Dedifferentiated amniotic fluid mesenchymal stem cell (primary cell): Measurements from ENCODE around the gene WDR11.
A peak's percentile ranks its signal among the peaks of the same experiment; 100 is the strongest.

Experiments used
- DNase-seq: peaks from one replicate; pipeline ENCODE4 v3.0.0-alpha.2; 2016; ENCODE audit errors: extremely low spot score

WDR11 gene, protein sequence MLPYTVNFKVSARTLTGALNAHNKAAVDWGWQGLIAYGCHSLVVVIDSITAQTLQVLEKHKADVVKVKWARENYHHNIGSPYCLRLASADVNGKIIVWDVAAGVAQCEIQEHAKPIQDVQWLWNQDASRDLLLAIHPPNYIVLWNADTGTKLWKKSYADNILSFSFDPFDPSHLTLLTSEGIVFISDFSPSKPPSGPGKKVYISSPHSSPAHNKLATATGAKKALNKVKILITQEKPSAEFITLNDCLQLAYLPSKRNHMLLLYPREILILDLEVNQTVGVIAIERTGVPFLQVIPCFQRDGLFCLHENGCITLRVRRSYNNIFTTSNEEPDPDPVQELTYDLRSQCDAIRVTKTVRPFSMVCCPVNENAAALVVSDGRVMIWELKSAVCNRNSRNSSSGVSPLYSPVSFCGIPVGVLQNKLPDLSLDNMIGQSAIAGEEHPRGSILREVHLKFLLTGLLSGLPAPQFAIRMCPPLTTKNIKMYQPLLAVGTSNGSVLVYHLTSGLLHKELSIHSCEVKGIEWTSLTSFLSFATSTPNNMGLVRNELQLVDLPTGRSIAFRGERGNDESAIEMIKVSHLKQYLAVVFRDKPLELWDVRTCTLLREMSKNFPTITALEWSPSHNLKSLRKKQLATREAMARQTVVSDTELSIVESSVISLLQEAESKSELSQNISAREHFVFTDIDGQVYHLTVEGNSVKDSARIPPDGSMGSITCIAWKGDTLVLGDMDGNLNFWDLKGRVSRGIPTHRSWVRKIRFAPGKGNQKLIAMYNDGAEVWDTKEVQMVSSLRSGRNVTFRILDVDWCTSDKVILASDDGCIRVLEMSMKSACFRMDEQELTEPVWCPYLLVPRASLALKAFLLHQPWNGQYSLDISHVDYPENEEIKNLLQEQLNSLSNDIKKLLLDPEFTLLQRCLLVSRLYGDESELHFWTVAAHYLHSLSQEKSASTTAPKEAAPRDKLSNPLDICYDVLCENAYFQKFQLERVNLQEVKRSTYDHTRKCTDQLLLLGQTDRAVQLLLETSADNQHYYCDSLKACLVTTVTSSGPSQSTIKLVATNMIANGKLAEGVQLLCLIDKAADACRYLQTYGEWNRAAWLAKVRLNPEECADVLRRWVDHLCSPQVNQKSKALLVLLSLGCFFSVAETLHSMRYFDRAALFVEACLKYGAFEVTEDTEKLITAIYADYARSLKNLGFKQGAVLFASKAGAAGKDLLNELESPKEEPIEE

DNA sequence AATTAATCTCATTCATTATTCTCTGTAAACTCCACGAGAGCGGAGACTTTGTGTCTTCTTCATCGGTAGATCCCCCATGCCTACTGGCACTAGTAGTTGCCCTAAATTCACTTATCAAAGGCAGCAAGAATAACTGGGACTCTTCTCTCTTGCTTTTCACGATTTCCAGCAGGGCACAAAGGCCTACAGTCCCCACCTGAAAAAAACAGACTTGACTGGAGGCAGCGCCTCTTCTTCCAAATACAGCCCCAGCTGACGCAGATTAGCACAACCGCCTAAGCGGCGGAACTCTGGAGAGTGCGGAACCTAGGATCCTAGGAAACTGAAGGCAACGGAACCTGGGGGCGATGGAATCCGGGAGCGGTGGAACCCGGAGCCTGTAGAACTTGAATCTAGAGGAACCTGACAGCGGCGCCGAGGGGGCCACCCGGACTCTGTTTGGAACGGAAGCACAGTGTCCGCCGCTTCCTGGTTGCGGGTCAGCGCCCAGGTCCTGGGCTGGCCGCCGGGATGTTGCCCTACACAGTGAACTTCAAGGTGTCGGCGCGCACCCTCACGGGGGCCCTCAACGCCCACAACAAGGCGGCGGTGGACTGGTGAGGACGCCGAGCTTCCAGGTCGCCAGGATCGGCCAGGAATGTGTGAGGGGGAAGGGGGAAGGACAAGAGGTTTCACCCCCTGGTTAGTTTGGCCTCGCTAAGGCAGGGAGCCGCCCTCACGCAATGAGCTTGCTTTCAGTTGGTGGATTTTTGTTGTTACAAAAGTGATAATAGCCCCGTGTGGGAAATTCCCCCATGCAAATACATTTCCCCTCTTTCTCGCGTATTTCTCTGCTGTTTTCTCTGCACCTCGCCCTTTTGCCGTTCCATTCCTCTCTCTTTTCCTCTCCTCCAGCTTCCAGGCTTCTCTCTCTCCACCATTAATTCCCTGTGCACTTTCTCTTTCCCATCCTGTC, at the start of gene WDR11:
WDR11 (plus strand) TSS at position 452 of the 955 bp plus-strand sequence; CDS start at position 511, 59 bp downstream.
- peak; percentile 81 for DNase-seq

DNA sequence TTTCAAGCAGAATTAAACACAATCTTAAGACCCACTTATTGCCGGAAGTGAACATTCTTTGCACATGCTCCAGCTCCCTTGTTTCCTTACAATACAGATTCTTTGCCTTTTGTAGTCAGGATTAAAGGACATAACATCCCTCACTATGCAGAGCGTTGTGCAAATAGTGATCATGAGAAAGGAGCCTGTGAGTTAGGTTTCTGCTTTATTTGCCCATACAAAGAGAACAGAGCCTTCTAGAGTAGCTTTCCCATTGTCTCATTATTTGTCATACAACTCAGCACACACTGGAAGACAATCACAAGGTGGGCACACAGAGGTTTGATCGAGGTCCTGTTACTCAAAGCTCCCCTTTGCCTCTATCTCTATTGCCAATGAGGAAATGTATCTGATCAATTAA, 48.2 kb upstream of the WDR11 start:
- no peak for DNase-seq

DNA sequence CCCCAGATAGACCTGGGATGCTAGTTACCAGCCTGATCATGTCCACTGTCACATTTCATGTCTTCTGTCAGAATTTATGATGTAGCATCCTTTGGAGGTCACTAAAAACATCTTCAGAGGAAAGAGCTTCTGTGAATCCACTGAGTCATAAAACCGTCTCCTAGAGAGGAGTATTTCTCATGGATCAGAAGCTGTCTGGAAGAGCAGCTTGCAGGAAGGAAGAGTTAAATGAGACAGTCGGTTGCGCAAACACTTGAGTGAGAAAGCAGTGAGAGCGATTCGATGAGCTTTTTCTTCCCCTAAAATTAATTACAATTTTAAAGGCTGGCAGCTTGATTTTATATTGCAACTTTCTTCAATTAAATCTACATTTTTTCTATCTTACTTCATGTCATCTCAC, 47.2 kb upstream of the WDR11 start:
- no peak for DNase-seq

DNA sequence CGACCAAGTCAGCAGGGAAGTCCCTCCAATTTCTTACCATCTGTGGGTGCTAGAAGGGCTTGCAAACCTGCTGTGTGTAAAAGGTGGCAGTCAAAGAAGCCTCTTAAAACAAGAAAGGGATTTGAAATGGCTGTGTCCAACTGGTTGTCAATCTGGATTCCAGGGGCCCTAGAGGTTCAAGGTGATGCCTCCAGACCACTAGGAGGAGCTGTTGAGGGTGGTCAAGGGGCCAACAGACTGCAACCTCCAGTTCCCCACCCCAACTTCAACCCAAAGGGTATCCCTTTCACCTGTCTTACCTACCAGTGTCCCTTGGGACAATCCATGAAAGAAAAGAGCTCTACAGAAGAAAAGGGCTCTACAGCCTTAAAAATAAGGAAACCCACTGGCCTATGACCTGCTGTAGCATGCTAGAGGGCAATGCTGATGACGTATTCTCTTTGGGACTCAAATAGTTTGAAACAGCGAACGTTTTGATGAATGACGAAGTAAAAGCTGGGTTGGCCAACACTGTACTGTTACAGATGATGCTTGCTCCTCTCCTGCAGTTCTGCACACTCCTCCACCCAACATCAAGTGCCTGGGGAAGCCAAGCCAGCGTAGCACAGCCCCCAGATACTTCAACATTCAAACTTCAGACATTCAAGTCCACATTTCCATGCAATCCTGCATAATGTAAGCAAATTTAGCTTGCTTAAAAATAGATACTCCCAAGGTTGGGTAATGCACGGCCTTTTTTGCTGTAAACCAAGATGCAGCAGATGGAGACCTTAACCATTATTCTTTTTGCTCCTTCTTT, 45.9 kb upstream of the WDR11 start:
- no peak for DNase-seq

DNA sequence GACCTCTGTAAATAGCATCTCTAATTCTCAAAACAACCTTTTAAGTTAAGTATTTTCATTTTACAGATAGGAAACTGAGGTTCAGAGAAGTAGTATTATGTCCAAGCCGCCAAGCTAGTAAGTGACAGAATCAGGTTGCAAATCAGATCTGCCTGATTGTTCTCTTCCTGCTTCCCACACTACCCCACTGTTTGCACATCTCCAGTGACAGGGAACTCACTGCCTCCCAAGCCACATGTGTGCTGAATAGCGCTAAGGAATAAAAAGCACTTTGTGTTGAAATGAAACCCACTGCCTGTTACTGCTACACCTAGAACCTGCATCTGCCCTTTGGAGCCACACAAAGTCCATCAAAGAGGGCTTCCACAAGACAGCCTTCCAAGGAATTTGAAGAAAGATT, 45.1 kb upstream of the WDR11 start:
- no peak for DNase-seq

DNA sequence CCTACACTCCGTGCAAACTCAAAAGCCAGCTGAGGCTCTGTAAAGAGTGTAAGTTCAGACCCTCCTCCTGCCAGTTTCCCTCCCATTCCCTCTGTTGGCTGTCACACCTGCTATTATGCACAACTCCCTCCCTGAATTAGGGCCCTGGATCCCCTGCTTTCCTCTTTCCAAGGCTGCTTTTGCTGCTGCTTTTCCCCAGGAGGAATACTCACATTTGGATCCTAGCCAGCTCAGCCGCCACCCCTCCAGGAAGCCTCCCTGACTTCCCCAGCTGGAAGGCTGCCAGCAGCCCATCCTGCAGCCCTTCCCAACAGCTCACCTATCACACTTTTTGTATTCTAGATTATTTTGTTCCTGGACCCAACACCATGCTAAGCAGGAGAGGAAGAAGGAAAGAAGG, 40.9 kb upstream of the WDR11 start:
- DNase-seq = no peak

DNA sequence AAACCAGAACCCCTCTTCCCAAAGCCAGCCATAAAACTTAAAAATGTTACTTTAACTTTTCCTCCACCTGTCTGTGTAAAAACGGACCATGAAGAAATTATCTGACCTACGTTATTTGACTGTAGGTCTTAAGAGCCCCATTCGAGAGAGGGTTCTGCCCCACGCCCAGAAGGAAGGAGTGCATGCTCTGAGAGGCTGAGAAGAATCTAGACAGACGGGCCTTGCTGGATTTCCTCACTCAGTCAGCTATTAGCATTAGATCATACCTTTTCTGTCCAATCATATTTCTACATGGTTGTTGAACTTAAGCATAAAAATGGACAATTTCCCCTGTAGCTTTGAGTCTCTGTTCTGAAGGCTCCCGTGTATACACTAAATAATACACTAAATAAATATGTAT, 38.1 kb upstream of the WDR11 start:
- no peak for DNase-seq

DNA sequence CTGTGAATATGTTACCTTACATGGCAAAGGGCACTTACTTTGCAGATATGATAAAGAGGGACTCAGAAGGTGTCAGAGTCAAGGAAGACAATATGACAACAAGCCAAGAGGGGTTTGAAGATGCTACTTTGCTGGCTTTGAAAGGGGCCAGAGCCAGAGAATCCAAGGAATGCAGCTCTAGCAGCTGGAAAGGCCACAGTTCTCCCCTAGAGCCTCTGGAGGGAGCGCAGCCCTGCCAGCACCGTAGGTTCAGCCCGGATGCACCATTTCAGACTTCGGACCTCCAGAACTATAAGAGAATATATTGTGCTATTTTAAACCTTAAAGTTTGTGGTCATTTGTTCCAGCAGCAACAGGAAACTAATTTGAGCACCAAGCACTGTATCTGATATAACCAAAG, 32.9 kb upstream of the WDR11 start:
- DNase-seq = no peak

DNA sequence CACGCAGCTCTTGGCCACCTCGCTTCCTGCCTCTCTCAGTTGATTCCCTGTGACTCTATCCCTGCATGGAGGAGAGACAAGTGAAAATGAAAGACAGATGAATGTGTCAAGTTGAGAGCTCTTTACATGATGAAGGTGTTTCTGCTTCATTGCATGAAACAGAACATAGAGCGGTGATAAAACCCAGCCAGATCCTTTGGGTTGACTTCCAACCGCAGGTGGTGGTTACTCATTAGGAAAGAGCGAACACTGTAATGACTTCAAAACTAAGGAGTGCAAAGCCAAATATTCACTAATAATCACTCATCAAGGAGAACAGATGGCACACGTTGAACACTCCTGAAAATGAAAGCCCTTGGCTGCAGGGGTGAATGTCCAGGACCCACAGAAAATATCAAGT, 31.8 kb upstream of the WDR11 start:
- DNase-seq = no peak

DNA sequence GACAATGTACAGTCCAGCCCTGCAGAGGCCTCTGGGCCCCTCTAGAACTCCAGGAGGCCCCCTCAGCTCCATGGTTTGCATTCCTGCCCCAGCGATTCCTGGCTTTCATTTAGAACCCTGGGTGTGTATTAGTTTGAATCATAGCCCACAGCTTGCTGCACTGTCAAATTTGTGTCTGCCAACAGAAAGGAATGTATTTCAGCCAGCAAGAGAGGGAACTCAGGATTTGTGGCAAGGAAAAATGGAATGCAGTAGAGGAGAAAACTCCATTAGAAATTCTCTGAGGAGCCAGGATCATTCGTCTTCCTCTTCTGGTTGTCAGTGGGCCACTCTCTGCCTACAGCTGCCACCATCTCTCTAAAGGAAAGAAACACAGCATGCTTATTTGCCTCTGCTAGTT, 27.9 kb upstream of the WDR11 start:
- DNase-seq = no peak

DNA sequence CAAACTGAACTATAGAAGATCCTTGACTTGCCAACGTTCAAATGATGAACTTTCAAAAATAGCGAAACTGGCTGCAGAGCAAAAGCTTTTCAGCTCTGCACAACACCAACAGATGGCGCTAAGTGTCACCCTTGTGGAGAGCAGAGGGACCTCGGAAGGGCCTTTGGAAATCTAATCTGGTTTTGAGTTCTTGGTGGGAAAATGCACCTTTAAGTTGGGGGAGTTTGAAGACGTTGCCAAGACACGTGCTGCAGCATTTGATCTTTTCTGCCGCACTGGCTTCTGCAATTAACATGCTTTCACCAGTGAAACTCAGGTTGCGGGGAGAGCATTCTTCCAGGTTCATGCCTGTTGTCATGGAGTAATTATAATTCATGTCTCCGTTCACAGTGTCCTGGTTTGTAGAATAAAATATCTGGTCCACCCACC, 26.3 kb upstream of the WDR11 start:
- DNase-seq = no peak

DNA sequence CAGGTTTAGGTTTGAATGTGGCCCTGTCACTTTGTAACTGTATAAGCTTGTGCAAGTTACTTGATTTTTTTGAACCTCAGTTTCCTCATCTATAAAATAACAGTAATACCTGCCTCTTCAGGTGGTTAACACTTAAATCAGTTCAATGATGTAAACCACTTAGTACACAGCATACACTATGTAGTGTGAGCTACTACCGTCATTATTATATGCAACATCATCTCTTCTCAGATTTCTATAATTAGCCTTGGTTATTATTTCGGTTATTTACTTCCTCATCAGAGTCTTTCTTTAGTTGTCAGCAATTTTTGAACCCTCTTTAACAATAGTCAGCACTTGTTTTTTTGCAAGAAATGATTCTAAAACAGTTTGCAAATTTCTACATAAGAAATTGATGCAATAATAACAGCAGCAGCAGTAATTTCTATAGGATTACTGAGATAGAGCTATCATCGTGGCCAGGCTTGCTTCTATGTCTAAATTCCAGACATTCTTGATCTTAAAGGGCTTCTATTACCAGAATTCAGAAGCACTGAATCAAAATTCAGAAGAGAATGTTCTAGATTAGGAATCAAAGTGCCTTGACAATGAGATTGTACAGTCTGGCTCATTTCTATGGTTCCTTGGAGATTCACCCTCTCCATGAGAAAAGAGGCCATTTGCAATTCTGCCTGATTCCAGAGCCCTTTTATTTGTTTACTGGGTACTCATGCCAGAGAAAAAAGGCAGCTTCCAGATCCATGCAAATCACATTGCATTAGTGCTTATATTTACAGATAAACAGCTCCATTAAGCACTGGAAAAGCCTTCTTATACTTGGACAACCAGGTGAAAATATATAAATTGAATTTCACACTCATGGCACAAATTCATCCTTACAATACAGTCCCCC, 25.0 kb upstream of the WDR11 start:
- no peak for DNase-seq

DNA sequence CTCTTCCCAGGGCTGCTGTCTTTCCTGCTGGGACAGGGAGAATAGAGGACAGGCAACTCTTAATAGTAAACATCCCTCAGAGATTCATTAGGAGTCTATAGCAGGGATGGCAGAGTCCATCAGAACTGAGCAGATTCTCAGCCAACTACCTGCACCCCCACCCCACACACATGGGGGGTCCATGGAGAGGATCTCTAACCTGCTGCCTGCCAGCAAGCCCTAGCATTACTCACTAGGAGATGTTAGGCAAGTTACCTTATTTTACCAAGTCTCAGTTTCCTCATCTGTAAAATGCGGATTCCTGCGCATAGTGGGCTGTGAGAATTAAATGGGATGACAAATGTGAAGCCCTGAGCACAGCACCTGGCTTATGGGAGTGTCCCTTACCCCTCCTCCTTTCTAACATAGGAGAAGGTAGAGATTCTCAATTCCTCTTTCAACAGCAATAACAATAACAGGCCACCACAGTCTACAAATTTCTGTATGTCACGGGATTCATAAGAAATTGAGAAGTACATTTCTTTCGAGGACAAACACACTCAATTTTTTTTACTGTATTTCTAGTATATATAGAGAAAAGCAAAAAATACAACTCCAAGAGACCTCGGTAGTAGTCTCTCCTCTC, 23.8 kb upstream of the WDR11 start:
- DNase-seq = no peak

DNA sequence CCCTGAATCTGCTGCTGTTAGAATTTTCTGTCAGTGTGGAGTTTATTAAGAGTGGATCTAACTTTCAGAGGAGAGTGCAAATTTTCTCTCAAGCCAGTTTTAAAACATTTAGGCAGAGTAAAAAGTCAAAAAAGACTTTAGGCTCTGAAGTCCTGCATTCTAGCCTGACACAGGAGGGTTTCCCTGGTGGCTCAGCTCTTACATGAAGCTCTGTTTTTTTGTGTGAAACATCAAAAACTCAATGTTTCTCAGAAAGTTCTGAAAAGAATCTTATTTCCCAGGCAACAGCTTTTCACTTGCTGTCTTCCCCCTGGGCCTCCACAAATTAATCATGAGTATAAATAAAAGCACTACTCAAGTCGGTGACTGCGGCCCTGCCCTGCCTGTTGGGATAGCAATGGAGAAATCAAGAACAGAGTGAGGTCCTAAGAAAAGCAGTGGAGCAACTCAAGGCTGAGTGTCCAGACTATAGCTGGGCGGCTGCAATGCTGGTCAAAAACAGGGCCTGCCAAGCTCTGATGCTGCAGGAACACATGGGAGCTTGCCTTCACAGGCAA, 22.3 kb upstream of the WDR11 start:
- no peak for DNase-seq

DNA sequence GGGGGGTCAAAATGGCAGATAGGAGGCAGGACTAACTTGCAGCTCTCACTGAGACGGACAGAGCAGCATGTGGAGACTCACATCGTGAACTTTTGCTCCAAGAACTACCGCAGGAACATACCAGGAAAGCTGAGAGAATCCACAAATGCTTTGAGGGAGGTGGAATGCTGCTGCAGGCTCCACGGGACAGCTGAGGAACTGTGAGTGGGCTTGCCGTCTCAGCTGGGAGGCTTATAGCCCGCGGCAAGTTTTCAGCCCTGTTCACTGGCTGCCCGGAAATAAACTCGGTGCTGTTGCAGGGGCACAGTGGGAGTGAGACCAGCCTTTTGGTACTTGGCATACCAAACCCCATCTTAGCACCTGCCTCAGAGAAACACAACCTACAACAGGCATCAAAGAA, 19.1 kb upstream of the WDR11 start:
- no peak for DNase-seq

DNA sequence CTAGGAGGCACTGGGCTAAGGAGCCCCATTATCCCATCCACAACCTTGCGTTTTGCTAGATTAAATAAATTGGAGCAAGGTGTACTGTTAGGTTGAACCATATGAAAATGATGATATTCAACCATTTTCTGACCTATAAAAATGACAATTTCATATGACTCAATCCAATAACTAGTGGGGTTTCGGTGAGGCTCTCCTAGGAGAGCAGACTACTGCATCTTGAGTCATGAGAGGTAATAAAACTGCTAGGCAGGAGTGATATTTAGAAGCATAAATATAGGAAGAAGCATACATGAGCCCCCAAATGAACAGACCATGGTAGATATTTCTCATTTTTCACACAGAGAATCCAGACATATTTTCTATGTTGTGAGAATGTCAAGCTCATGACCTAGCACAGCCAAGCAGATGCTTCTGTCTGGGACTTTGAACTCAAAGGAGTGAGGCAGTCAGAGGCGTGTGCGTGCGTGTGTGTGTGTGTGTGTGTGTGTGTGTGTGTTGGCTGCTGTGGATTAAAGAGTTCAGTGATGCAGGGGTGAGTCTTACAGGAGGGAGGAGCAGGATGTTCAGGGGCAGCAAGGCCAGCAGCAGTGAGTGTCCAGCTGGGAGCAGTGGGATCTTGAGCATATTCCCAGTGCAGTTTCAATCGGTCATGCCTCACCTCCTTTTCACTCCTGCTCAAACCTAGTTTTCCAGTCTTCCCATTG, 17.8 kb upstream of the WDR11 start:
- no peak for DNase-seq

DNA sequence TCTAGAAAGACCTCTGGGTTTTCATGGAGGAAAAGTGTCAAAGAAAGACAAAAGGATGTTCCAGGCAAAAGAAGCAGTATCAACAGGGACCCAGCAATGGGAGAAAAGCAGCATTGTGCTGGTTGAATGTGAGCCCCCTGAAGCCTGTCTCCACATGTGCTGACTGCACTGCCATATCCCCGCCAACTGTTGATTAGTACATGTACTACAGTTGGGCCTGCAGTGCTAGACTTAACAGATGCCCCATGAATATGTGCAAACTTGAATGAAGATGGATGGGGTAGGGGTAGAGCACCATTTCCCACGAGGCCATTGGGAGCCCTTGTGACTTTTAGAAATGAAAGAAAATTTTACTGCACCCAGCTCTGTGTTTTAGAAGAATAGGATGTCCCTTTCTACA, 15.6 kb upstream of the WDR11 start:
- no peak for DNase-seq

DNA sequence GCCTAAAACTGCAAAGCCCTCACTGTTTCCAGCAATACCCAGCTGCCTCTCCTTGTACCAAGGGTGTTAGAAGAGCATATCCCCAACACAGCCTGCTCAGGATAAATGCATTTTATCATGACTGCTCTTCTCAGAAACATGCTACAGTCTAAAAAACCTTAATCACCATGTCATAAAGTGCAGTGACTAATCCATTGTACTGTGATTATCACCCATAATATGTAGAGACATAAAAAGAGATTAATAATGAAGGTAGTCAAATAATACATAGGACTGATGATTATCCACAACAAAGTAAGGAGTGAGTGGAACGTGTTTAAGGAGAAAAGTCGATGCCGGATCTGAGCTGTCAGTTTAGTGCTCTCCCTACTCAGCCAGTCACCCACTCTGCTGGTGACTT, 12.2 kb upstream of the WDR11 start:
- no peak for DNase-seq
